Stimulated activated CD4-positive, alpha-beta T cell treated with anti-CD3 and anti-CD28 coated beads, Interleukin-4, amount 100 ng/mL, for 4 hours (primary cell): ENCODE data around the gene CLEC1A.
"Not testable (repeated sequence)": the region's sequence is repeated elsewhere in the genome, so short reads cannot be mapped to it uniquely, and the experiment has no call there.

Experiments
- DNase-seq, 2 experiments: peaks; one replicate each; pipeline ENCODE4 v3.0.0-alpha.2; 2020

CLEC1A gene

GRCh38 chr12:10042167-10042566 is 56.6 kb downstream of the CLEC1A start:
- no peak for DNase-seq

GRCh38 chr12:10033783-10034545 is 64.8 kb downstream of the CLEC1A start:
- no peak for DNase-seq

GRCh38 chr12:10031771-10032175 is 67.0 kb downstream of the CLEC1A start:
- no peak for DNase-seq

- DNase-seq = no peak
Measured at GRCh38 chr12:10031321-10031720, 67.5 kb downstream of the CLEC1A start.

- DNase-seq = no peak
Measured at GRCh38 chr12:10030446-10030845, 68.3 kb downstream of the CLEC1A start, which contains the start of gene CLEC9A. CLEC9A (plus strand) TSS chr12:10030682; CDS start chr12:10052688, 22,006 bp downstream.

- no peak for DNase-seq
Measured at GRCh38 chr12:10027721-10028120, 71.1 kb downstream of the CLEC1A start.

DNA sequence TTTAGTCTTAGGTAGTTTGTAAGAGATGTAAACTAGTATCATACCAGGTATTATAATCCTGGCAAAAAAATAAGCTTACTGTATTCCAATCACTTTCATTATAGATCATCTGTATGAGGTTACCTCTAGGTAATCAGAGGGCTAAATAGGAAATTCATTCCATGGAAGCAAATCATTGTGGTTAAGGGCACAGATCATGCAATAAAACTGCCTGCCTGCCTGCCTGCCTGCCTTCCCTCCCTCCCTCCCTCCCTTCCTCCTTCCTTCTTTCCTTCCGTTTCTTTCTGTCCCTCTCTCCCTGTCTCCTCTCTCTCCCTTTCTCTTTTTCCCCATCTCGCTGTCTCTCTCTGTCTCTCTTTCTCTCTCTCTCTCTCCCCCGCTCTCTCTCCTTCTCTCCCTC is 71.5 kb downstream of the CLEC1A start:
- no peak for DNase-seq

GRCh38 chr12:10026666-10027065 is 72.1 kb downstream of the CLEC1A start:
- not testable (repeated sequence) for DNase-seq

GRCh38 chr12:10025236-10025635 is 73.5 kb downstream of the CLEC1A start:
- no peak for DNase-seq

- no peak for DNase-seq
Measured at GRCh38 chr12:10021342-10021741, 77.4 kb downstream of the CLEC1A start.
